GM12864 (cell line): Measurements from ENCODE around the gene CRIP2.

Experiments used
- DNase-seq: peaks from one replicate; pipeline ENCODE4 v3.0.0-alpha.2; 2011; ENCODE audit warnings: low read depth
- H3K4me3 ChIP-seq: 2 replicates; pipeline ENCODE4 v1.5.1; 2011; ENCODE audit warnings: mild to moderate bottlenecking, low read depth, low read length, control low read depth
- TF ChIP-seq, protein P1 (sequence below): IDR thresholded peaks from 2 replicates; pipeline ENCODE4 v1.5.1; 2011; ENCODE audit warnings: low read depth, mild to moderate bottlenecking, moderate library complexity, low read length, control low read depth, inconsistent platforms; ENCODE audit errors: missing control alignments

Gene CRIP2

DNA sequence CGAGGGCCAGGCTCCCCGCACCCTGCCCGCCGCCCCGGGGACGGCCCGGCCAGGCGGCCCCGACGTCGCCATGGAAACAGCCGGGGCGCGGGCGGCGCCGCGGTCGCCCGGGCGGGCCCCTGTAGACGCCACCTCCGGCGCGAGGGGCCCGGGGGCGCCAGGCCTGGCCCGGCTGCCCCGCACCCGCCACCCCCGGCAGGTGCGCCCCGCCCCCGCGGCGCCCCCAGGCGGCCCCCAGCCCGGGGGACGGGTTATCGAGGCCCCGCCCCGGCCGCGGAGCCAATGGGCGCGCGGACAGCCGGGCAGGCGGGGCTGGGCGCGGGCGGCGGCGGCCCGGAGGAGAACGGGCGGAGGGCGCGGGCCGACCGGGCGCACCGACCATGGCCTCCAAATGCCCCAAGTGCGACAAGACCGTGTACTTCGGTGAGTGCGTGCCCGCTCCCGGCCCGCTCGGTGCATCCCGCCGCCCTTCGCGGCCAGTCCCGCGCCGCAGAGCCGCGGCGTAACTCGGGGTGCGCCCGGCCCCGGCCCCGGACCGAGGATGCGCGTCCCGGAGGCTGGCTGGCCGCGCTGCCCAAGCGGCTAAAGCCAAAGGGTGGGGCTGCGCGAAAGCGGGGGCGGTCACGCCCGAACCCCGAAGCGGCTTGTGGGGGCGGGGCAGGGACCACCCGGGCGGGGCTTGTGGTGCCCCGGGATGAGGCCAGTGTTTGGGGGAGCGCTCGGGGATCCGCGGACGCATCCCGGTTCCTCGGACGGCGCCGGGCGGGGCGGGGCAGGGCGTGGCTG is at the start of gene CRIP2:
CRIP2 (plus strand) TSS at position 339 of the 786 bp plus-strand sequence; CDS start at position 381, 42 bp downstream.
- TF ChIP-seq, protein P1, sequence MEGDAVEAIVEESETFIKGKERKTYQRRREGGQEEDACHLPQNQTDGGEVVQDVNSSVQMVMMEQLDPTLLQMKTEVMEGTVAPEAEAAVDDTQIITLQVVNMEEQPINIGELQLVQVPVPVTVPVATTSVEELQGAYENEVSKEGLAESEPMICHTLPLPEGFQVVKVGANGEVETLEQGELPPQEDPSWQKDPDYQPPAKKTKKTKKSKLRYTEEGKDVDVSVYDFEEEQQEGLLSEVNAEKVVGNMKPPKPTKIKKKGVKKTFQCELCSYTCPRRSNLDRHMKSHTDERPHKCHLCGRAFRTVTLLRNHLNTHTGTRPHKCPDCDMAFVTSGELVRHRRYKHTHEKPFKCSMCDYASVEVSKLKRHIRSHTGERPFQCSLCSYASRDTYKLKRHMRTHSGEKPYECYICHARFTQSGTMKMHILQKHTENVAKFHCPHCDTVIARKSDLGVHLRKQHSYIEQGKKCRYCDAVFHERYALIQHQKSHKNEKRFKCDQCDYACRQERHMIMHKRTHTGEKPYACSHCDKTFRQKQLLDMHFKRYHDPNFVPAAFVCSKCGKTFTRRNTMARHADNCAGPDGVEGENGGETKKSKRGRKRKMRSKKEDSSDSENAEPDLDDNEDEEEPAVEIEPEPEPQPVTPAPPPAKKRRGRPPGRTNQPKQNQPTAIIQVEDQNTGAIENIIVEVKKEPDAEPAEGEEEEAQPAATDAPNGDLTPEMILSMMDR = no peak
- no peak for DNase-seq
- H3K4me3 ChIP-seq = peak within 1 kb of the TSS; percentile 39

DNA sequence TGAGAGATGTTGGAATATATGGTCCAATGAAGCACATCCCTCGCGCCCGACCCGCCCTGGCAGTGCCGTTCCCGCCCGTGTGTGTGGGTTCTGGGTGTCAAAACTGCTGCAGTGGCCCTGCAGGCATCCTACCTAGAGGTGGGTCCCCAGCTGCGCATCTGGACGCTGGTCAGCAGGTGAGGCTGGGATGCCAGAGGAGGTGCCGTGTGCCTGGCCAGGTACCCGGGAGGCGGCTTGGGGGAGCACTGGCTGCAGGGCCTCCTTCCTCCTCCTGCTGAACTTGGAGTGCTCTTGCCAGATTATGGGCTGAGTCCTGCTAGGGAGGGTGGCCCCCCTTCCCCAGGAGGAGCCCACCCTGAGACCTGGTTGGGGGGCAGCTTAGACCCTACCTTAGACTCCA is 49.8 kb upstream of the CRIP2 start:
- no peak for DNase-seq
- TF ChIP-seq, protein P1 = no peak
- H3K4me3 ChIP-seq = no peak overlapping the region

GRCh38 chr14:105425823-105426247 is 48.8 kb upstream of the CRIP2 start:
- no peak for DNase-seq
- no peak overlapping the region for H3K4me3 ChIP-seq
- TF ChIP-seq, protein P1 = no peak

GRCh38 chr14:105426416-105427130 is 48.0 kb upstream of the CRIP2 start:
- DNase-seq = no peak
- TF ChIP-seq, protein P1 = no peak
- H3K4me3 ChIP-seq = no peak overlapping the region

DNA sequence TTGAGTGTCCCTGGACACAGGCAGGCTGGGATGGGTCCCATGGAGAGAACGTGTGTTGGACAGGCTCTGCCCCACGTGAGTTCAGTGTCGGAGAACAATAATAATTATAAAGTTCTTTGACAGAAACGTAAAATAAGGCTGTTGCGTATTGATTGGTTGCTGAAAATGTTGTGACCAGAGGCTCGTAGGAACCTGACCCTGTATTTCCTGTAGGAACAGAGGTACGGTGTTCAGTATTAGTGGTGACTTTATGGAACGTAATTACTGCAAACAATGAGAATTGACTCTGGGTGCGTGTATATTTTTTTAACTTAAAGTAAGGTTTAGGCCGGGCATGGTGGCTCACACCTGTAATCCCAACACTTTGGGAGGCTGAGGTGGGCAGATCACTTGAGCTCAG is 47.2 kb upstream of the CRIP2 start:
- H3K4me3 ChIP-seq = no peak overlapping the region
- TF ChIP-seq, protein P1 = no peak
- no peak for DNase-seq

DNA sequence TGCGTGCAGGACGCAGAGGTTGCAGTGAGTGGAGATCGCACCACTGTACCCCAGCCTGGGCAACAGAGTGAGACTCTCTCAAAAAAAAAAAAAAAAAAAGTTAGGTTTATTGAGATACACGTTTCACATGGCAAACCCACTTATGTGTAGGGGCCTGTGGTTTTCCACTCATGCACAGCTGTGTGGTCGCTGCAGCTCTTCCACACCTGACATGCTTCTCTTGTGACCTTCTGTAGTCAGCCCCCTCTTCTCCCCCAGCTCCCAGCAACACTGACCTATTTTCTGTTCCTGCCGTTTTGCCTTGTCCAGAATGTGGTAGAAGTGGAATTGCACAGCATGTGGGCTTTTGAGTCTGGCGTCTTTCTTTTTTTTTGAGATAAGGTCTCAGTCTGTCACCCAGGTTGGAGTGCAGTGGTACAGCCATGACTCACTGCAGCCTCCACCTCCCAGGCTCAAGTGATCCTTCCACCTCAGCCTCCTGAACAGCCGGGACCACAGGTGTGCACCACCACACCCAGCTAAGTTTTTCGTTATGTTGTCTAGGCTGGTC is 46.6 kb upstream of the CRIP2 start:
- H3K4me3 ChIP-seq = no peak overlapping the region
- TF ChIP-seq, protein P1 = no peak
- no peak for DNase-seq
